Peyer's patch (tissue), 4 donors: Measurements from ENCODE around the gene PSAPL1. TPM values are rescaled to one million over a fixed set of nuclear protein-coding genes. Genes with fewer than 3 reads are reported as not detected.

Experiments
- DNase-seq, 3 donors: peaks; one replicate each; pipeline ENCODE4 v3.0.0-alpha.2; 2017 to 2019
- H3K27ac ChIP-seq, 4 donors: fragments of 200-600 bp; sonication (generic); one replicate each; pipeline ENCODE4 v1.5.1; 2016 to 2019
- H3K27me3 ChIP-seq, 2 donors: fragments of 200-600 bp; sonication (generic); one replicate each; pipeline ENCODE4 v1.5.1; 2019
- H3K36me3 ChIP-seq, 3 donors: fragments of 200-600 bp; sonication (generic); one replicate each; pipeline ENCODE4 v1.5.1; 2016 to 2019
- H3K4me1 ChIP-seq, 4 donors: fragments of 200-600 bp; sonication (generic); one replicate each; pipeline ENCODE4 v1.5.1; 2016 to 2019
- H3K4me3 ChIP-seq, 4 donors: fragments of 200-600 bp; sonication (generic); 1 replicate in 3 of 4; 2 replicates in 1 of 4; pipeline ENCODE4 v1.5.1; 2016 to 2019; ENCODE audit warnings: mild to moderate bottlenecking in 1 of 4
- H3K9me3 ChIP-seq, 4 donors: fragments of 200-600 bp; sonication (generic); one replicate each; pipeline ENCODE4 v1.5.1; 2016 to 2019; ENCODE audit warnings: mild to moderate bottlenecking in 1 of 4
- CTCF ChIP-seq, 6 experiments: fragments of 450-650 bp in 4 of 6; fragments of 200-600 bp in 2 of 6; sonication (generic) in 1 of 6; IDR thresholded peaks; one replicate each; pipeline ENCODE4 v1.5.1; 2017 to 2019; ENCODE audit warnings: antibody characterized with exemption in 6 of 6, mild to moderate bottlenecking in 3 of 6, moderate library complexity in 1 of 6
- POLR2A ChIP-seq, 2 donors: fragments of 450-650 bp; IDR thresholded peaks; one replicate each; pipeline ENCODE4 v1.5.1; 2017; ENCODE audit warnings: antibody characterized with exemption in 2 of 2, mild to moderate bottlenecking in 2 of 2, moderate library complexity in 2 of 2
- total RNA-seq, 4 donors: library from RNA; depleted of rRNA; stranded (reverse); fragments of >200 nt; gene quantifications; one replicate each; pipeline ENCODE4 v1.1.0, GENCODE V29; 2016

PSAPL1 gene
- total RNA-seq, 4 donors from 2014 or later, result not detected

DNA sequence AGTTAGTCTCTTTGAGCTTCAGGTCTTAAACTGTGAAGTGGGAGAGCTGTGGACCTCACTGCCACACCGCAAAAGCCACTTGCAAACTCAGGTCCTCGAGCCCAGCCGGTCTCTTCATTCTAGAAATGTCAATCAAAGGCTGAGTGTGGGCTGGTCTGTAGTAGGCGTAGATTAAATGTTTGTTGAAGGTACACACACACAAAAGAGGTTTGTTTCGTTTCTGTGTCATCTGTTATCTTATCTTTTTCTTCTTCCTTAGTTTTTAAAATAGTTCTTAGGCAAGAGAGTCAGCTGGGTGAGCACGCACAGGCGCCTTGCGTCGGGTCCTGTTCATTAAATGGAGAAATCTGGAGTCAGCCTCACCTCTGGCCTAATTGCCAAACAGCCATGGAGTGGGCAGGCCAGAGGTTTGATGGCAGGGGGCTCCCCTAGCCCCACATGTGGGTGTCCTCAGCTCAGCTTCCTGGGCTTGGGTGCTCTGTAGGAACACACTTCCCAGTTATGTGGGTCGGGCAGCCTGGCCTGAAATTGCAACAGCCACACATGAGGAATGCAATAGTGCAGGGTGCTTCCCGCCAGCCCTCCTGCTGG, 836 bp upstream of the PSAPL1 start:
- DNase-seq, result no peak
- Histone ChIP-seq H3K4me1 (no peaks in the 10 kb centered on the region), H3K9me3 (no peaks in the 10 kb centered on the region), H3K27me3 (no peaks in the 10 kb centered on the region), H3K36me3 (no peaks in the 10 kb centered on the region), H3K4me3 (no peak overlapping the region), H3K27ac (no peak overlapping the region)
- TF ChIP-seq POLR2A (IDR thresholded peaks at IDR 0.05) (no peak), CTCF (IDR thresholded peaks at IDR 0.05) (no peak)

GRCh38 chr4:7434141-7434765, 477 bp downstream of the PSAPL1 start:
- no peak for TF ChIP-seq POLR2A (IDR thresholded peaks at IDR 0.05)
- TF ChIP-seq CTCF (IDR thresholded peaks at IDR 0.05), result no peak
- Histone ChIP-seq H3K36me3 (no peaks in the 10 kb centered on the region), H3K4me3 (no peak overlapping the region), H3K4me1 (no peaks in the 10 kb centered on the region), H3K27me3 (no peaks in the 10 kb centered on the region), H3K9me3 (no peaks in the 10 kb centered on the region), H3K27ac (no peak overlapping the region)
- DNase-seq, result no peak

DNA sequence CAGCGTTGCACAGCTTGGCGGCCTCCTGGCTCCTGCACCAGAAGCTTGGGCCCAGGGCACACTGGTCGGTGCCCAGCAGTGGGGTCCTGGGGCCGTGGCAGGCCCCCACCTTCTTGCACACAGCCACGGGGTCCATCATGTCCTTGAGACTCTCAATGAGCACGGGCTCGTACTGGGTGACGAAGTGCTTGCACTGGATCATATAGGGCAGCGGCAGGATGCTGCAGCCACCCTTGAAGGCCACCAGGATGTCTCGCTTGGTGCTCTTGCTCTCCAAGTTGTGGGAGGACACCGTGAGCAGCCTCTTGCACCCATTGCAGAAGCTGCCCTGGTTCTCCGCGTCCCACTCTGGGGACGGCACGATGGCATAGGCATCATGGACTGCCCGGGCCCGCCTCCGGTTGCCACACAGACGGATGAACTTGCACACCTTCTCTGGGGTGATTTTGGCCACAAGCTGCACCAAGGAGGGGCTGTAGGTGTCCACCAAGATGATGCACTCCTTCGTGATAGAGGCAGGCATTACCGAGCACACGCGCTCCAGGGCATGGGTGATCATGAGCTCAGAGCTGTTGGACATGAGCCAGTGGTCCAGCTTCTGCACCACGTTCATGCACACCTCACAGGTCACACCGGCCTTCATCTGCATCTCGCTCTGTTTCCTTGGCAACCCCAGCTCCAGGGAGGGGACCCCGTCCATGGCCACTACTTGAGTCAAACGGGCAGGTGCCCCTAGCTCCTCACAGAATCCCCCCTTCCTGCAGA, 1.2 kb downstream of the PSAPL1 start:
- no peaks in the 10 kb centered on the region for H3K27me3 ChIP-seq
- H3K27ac ChIP-seq, result no peak overlapping the region
- no peaks in the 10 kb centered on the region for H3K36me3 ChIP-seq
- no peak for DNase-seq
- no peaks in the 10 kb centered on the region for H3K9me3 ChIP-seq
- no peaks in the 10 kb centered on the region for H3K4me1 ChIP-seq
- H3K4me3 ChIP-seq, result no peak overlapping the region
- TF ChIP-seq POLR2A (IDR thresholded peaks at IDR 0.05) (no peak), CTCF (IDR thresholded peaks at IDR 0.05) (no peak)

DNA sequence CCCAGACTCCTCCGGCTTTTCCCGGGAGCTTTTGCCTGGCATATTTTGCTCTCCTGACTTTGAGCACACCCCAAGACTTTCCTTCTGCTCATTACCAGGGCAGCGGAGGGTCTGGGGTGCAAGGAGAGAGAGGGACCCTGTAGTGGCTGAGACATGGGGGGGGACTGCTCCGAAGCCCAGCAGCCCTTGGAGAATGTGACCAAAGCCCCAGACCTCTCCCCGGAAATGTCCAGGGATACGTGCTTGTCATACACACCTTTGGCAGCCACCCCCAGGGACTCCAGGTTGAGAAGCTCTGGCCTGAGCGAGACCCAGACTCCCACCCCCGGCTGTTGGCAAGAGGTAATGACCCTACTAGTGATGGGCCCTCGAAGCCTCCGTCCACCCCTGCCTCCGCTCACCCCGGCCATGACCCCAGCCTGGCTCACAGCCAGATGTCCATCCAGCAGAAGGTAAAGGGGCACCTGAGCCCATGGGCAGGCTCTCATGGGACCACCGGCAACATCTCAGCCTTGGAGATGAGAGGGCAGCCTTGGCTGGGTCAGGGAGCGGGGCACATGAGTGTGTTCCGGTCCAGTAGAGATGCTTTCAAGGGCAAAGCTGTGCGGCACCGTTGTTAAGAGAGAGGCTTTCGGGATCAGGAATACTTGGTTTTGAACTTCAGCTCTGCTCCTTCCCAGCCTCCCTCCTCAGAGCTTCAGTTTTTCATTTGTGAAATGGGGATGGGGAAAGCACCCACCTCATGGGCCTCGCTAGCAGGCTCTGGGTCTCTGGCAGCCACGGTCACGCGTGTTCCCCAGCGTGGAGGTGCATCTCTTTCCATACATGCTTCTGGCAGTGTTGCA, 2.0 kb downstream of the PSAPL1 start:
- H3K4me3 ChIP-seq, result no peak overlapping the region
- H3K27ac ChIP-seq, result no peak overlapping the region
- no peaks in the 10 kb centered on the region for H3K27me3 ChIP-seq
- H3K36me3 ChIP-seq, result no peaks in the 10 kb centered on the region
- no peaks in the 10 kb centered on the region for H3K9me3 ChIP-seq
- DNase-seq, result no peak
- TF ChIP-seq POLR2A (IDR thresholded peaks at IDR 0.05) (no peak), CTCF (IDR thresholded peaks at IDR 0.05) (no peak)
- no peaks in the 10 kb centered on the region for H3K4me1 ChIP-seq

- Histone ChIP-seq H3K27me3 (no peaks in the 10 kb centered on the region), H3K9me3 (no peaks in the 10 kb centered on the region), H3K27ac (no peak overlapping the region), H3K4me1 (no peaks in the 10 kb centered on the region), H3K36me3 (no peaks in the 10 kb centered on the region), H3K4me3 (no peak overlapping the region)
- TF ChIP-seq CTCF (IDR thresholded peaks at IDR 0.05) (no peak), POLR2A (IDR thresholded peaks at IDR 0.05) (no peak)
- DNase-seq, result peak in 1 of 3 donors; percentile 40
Measured at GRCh38 chr4:7431696-7432530, 2.8 kb downstream of the PSAPL1 start.
